Activated CD4-positive, alpha-beta T cell treated with anti-CD3 and anti-CD28 coated beads, Interleukin-2, amount 10 ng/mL, durations not matched to agents 7 days and 5 days (primary cell): ENCODE data around the gene AGBL4. TPM values are rescaled to one million over a fixed set of nuclear protein-coding genes. Genes with fewer than 3 reads are reported as not detected.

ENCODE experiments used
- CTCF ChIA-PET: fragments of 350-600 bp; sonication (Branson Sonifier 250); formaldehyde crosslinking; loops from one replicate; lab custom pipeline; 2021; ENCODE audit warnings: antibody characterized with exemption; lab: Charles Lee
- POLR2A ChIA-PET: fragments of 350-600 bp; sonication (Branson Sonifier 250); formaldehyde crosslinking; loops from one replicate; lab custom pipeline; 2021; ENCODE audit warnings: antibody characterized with exemption; lab: Charles Lee
- DNase-seq: peaks from one replicate; pipeline ENCODE4 v3.0.0-alpha.2; 2020
- H3K27ac Mint-ChIP-seq: one replicate; pipeline ENCODE4 v1.8.0; 2021; ENCODE audit warnings: mild to moderate bottlenecking, moderate library complexity, mixed read lengths
- H3K27me3 Mint-ChIP-seq: one replicate; pipeline ENCODE4 v1.8.0; 2021; ENCODE audit warnings: mixed read lengths
- H3K36me3 Mint-ChIP-seq: one replicate; pipeline ENCODE4 v1.8.0; 2021; ENCODE audit warnings: low read depth, mixed read lengths
- H3K4me1 Mint-ChIP-seq: one replicate; pipeline ENCODE4 v1.8.0; 2021; ENCODE audit warnings: mixed read lengths
- H3K4me3 Mint-ChIP-seq: one replicate; pipeline ENCODE4 v1.8.0; 2021; ENCODE audit warnings: mild to moderate bottlenecking, moderate library complexity, mixed read lengths
- H3K9me3 Mint-ChIP-seq: one replicate; pipeline ENCODE4 v1.8.0; 2021; ENCODE audit warnings: mixed read lengths
- total RNA-seq, 2 experiments: library from RNA; stranded (reverse); gene quantifications; one replicate each; pipeline ENCODE4 v1.2.3, GENCODE V29; 2021

Gene AGBL4
- total RNA-seq, 2 experiments from 2014 or later, result not detected

- DNase-seq, result no peak
- ChIA-PET CTCF (interaction anchor here (0.9 kb wide), 1 partner anchor 53 kb away, joined by 3 read pairs; no protein-coding TSS in a partner anchor), POLR2A (interaction anchor here (0.5 kb wide), 1 partner anchor 187 kb away, joined by 3 read pairs; no protein-coding TSS in a partner anchor)
- no peaks in the 10 kb centered on the region for H3K27me3 Mint-ChIP-seq
- no peak overlapping the region for H3K27ac Mint-ChIP-seq
- no peak overlapping the region for H3K4me3 Mint-ChIP-seq
- H3K36me3 Mint-ChIP-seq, result no peaks in the 10 kb centered on the region
- no peaks in the 10 kb centered on the region for H3K9me3 Mint-ChIP-seq
- H3K4me1 Mint-ChIP-seq, result no peaks in the 10 kb centered on the region
Observed at GRCh38 chr1:48592330-48592729, 1431.4 kb downstream of the AGBL4 start.

- CTCF ChIA-PET, result no interaction called here
- no peaks in the 10 kb centered on the region for H3K36me3 Mint-ChIP-seq
- no peak overlapping the region for H3K27ac Mint-ChIP-seq
- no peaks in the 10 kb centered on the region for H3K9me3 Mint-ChIP-seq
- no peak overlapping the region for H3K4me3 Mint-ChIP-seq
- POLR2A ChIA-PET, result no interaction called here
- DNase-seq, result no peak
- peaks cover 3% of the 10 kb centered on the region for H3K27me3 Mint-ChIP-seq
- no peaks in the 10 kb centered on the region for H3K4me1 Mint-ChIP-seq
Observed at GRCh38 chr1:48591181-48591580, 1432.6 kb downstream of the AGBL4 start.

- peaks cover 3% of the 10 kb centered on the region for H3K27me3 Mint-ChIP-seq
- no peak for DNase-seq
- POLR2A ChIA-PET, result no interaction called here
- CTCF ChIA-PET, result no interaction called here
- no peak overlapping the region for H3K27ac Mint-ChIP-seq
- H3K9me3 Mint-ChIP-seq, result no peaks in the 10 kb centered on the region
- no peaks in the 10 kb centered on the region for H3K36me3 Mint-ChIP-seq
- H3K4me3 Mint-ChIP-seq, result no peak overlapping the region
- H3K4me1 Mint-ChIP-seq, result no peaks in the 10 kb centered on the region
Observed at GRCh38 chr1:48588061-48588460, 1435.7 kb downstream of the AGBL4 start.

GRCh38 chr1:48582408-48582807 lies 1441.3 kb downstream of the AGBL4 start:
- DNase-seq, result no peak
- H3K4me1 Mint-ChIP-seq, result no peaks in the 10 kb centered on the region
- no peaks in the 10 kb centered on the region for H3K9me3 Mint-ChIP-seq
- H3K27me3 Mint-ChIP-seq, result peaks cover 3% of the 10 kb centered on the region
- no peak overlapping the region for H3K27ac Mint-ChIP-seq
- H3K36me3 Mint-ChIP-seq, result no peaks in the 10 kb centered on the region
- CTCF ChIA-PET, result no interaction called here
- POLR2A ChIA-PET, result no interaction called here
- H3K4me3 Mint-ChIP-seq, result no peak overlapping the region

DNA sequence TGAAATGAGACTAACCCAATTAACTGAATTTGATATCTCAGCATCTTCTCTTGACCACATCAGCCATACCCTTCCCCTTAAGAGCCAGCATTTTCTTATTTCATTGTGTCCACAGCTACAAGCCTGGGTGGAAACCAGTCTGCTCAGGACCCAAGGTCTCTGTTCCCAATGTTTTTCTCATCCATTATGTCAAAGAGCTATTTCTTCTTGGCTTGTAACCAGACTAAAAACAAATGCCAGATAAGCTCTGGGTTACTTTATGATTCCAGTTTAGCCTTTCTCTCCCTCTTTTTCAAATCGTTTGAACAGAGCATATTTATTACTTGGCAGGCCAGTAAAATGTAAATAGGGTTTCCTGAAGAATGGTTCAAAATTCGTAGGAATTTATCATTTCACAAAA lies 1442.5 kb downstream of the AGBL4 start:
- POLR2A ChIA-PET, result no interaction called here
- Mint-ChIP-seq H3K4me3 (no peak overlapping the region), H3K27ac (no peak overlapping the region), H3K9me3 (no peaks in the 10 kb centered on the region), H3K27me3 (peaks cover under 1% of the 10 kb centered on the region), H3K36me3 (no peaks in the 10 kb centered on the region), H3K4me1 (no peaks in the 10 kb centered on the region)
- DNase-seq, result no peak
- CTCF ChIA-PET, result no interaction called here

GRCh38 chr1:48576565-48576964 lies 1447.2 kb downstream of the AGBL4 start:
- H3K4me3 Mint-ChIP-seq, result no peak overlapping the region
- no peak overlapping the region for H3K27ac Mint-ChIP-seq
- H3K9me3 Mint-ChIP-seq, result no peaks in the 10 kb centered on the region
- no peaks in the 10 kb centered on the region for H3K4me1 Mint-ChIP-seq
- H3K36me3 Mint-ChIP-seq, result no peaks in the 10 kb centered on the region
- ChIA-PET CTCF (no interaction called here), POLR2A (no interaction called here)
- no peak for DNase-seq
- H3K27me3 Mint-ChIP-seq, result no peaks in the 10 kb centered on the region

DNA sequence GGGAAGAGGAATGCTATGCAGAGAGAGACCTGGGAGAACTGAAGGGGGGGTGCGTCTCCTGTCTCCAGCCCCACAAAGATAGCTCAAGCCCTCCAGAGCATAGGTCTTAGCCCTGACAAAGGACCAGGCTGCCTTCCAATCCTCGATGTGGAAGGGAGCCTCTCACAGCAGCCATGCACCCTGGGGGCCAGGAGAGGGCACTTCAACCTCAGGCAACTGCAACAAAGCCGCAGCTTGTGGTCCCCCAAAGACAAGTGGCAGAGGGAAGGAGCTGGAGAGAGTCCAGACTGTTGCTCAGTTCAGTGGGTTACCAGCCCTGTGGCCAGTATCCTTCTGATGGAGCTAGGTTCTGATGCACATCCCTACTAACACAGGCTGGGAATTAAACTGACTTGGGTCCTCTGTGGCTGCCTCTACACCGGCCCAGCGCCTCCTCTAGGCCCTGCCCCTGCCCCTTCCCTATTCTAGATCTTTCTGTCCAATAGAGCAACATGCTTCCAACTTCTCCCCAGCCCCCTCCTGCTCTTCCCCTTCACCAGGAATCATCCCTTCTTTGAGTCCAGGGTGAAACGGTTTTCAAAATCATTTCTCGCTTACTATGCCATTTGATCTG lies 1451.0 kb downstream of the AGBL4 start:
- no peaks in the 10 kb centered on the region for H3K9me3 Mint-ChIP-seq
- POLR2A ChIA-PET, result no interaction called here
- DNase-seq, result no peak
- H3K27me3 Mint-ChIP-seq, result no peaks in the 10 kb centered on the region
- H3K4me1 Mint-ChIP-seq, result no peaks in the 10 kb centered on the region
- CTCF ChIA-PET, result no interaction called here
- no peaks in the 10 kb centered on the region for H3K36me3 Mint-ChIP-seq
- H3K4me3 Mint-ChIP-seq, result no peak overlapping the region
- H3K27ac Mint-ChIP-seq, result no peak overlapping the region

DNA sequence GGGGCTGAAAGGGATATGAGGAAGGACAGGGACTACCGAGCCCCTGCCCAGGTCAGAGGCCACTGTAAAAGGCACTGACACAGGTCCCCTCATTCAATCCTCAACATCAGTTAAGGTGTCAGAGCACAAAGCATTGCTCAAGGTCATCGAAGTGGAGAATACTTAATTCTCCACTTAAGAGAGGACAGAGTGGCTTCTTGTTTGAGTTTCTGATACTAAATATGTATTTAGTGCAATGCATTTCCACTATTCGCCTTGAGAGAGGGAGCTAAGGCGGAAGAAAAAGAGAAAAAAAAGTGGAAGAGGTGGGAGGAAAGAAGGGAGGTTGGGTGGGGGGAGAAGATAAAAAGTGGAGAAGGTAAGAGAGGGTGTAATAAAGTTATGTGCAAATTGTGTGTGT lies 1451.6 kb downstream of the AGBL4 start:
- POLR2A ChIA-PET, result no interaction called here
- H3K4me3 Mint-ChIP-seq, result no peak overlapping the region
- H3K4me1 Mint-ChIP-seq, result no peaks in the 10 kb centered on the region
- H3K9me3 Mint-ChIP-seq, result no peaks in the 10 kb centered on the region
- no peaks in the 10 kb centered on the region for H3K36me3 Mint-ChIP-seq
- no peak overlapping the region for H3K27ac Mint-ChIP-seq
- H3K27me3 Mint-ChIP-seq, result no peaks in the 10 kb centered on the region
- no peak for DNase-seq
- CTCF ChIA-PET, result no interaction called here

GRCh38 chr1:48571303-48571987 lies 1452.3 kb downstream of the AGBL4 start:
- Mint-ChIP-seq H3K9me3 (no peaks in the 10 kb centered on the region), H3K27ac (no peak overlapping the region), H3K36me3 (no peaks in the 10 kb centered on the region), H3K4me3 (no peak overlapping the region), H3K27me3 (no peaks in the 10 kb centered on the region), H3K4me1 (no peaks in the 10 kb centered on the region)
- ChIA-PET POLR2A (no interaction called here), CTCF (no interaction called here)
- no peak for DNase-seq

- DNase-seq, result no peak
- no peak overlapping the region for H3K4me3 Mint-ChIP-seq
- H3K4me1 Mint-ChIP-seq, result no peaks in the 10 kb centered on the region
- no peaks in the 10 kb centered on the region for H3K27me3 Mint-ChIP-seq
- ChIA-PET POLR2A (no interaction called here), CTCF (no interaction called here)
- no peaks in the 10 kb centered on the region for H3K9me3 Mint-ChIP-seq
- H3K27ac Mint-ChIP-seq, result no peak overlapping the region
- H3K36me3 Mint-ChIP-seq, result no peaks in the 10 kb centered on the region
Observed at GRCh38 chr1:48570568-48570967, 1453.2 kb downstream of the AGBL4 start.

DNA sequence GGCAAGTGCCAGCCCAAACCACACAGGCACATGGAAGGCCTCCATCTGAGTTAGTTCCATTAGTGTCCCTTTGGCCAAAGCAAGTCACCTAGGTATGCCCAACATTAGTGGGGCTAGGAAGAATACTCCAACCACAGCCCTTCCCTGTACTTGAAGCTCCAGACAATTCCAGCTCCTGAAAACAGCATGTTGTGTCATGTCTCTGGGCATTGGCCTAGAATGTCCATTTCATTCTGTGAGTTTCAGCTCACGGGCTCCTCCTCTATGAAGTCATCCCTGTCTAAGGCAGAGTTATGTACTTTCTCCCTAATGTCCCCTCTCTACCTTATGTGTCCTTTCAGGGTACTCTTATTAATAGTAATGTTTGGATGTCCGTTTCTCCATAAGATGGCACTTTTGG lies 1455.3 kb downstream of the AGBL4 start:
- Mint-ChIP-seq H3K27me3 (no peaks in the 10 kb centered on the region), H3K4me1 (no peaks in the 10 kb centered on the region), H3K27ac (no peak overlapping the region), H3K4me3 (no peak overlapping the region), H3K36me3 (no peaks in the 10 kb centered on the region), H3K9me3 (no peaks in the 10 kb centered on the region)
- ChIA-PET CTCF (no interaction called here), POLR2A (no interaction called here)
- DNase-seq, result no peak

- POLR2A ChIA-PET, result no interaction called here
- CTCF ChIA-PET, result no interaction called here
Observed at GRCh38 chr1:48566492-48566891, 1457.3 kb downstream of the AGBL4 start.

GRCh38 chr1:48563021-48563420 lies 1460.7 kb downstream of the AGBL4 start:
- H3K4me1 Mint-ChIP-seq, result no peaks in the 10 kb centered on the region
- ChIA-PET POLR2A (no interaction called here), CTCF (no interaction called here)
- no peak overlapping the region for H3K4me3 Mint-ChIP-seq
- no peak overlapping the region for H3K27ac Mint-ChIP-seq
- H3K36me3 Mint-ChIP-seq, result no peaks in the 10 kb centered on the region
- peaks cover 14% of the 10 kb centered on the region for H3K27me3 Mint-ChIP-seq
- H3K9me3 Mint-ChIP-seq, result no peaks in the 10 kb centered on the region
- no peak for DNase-seq

More at GRCh38 chr1:48566492-48566891, 1457.3 kb downstream of the AGBL4 start:
- Mint-ChIP-seq H3K36me3 (no peaks in the 10 kb centered on the region), H3K27me3 (peaks cover 3% of the 10 kb centered on the region), H3K9me3 (no peaks in the 10 kb centered on the region), H3K4me1 (no peaks in the 10 kb centered on the region), H3K27ac (no peak overlapping the region), H3K4me3 (no peak overlapping the region)
- no peak for DNase-seq

GRCh38 chr1:48561444-48561843 lies 1462.3 kb downstream of the AGBL4 start:
- no peak overlapping the region for H3K4me3 Mint-ChIP-seq
- DNase-seq, result no peak
- H3K4me1 Mint-ChIP-seq, result no peaks in the 10 kb centered on the region
- H3K27me3 Mint-ChIP-seq, result peaks cover 14% of the 10 kb centered on the region
- no peaks in the 10 kb centered on the region for H3K9me3 Mint-ChIP-seq
- H3K36me3 Mint-ChIP-seq, result no peaks in the 10 kb centered on the region
- ChIA-PET CTCF (no interaction called here), POLR2A (no interaction called here)
- H3K27ac Mint-ChIP-seq, result no peak overlapping the region
